HG03354 (cell line): Measurements from ENCODE around the gene LRRFIP1.

Experiments used
- ATAC-seq: cut with Tn5 transposase; IDR thresholded peaks from one replicate; pipeline ENCODE4 v1.9.1; 2021; ENCODE audit warnings: mild to moderate bottlenecking; ENCODE audit not compliant: unreplicated experiment, poor library complexity, severe bottlenecking

Gene LRRFIP1

GRCh38 chr2:237712477-237713377 lies 85.3 kb downstream of the LRRFIP1 start:
- no peak for ATAC-seq

GRCh38 chr2:237714690-237715458 lies 87.5 kb downstream of the LRRFIP1 start:
- no peak for ATAC-seq

- ATAC-seq, result no peak
Measured at GRCh38 chr2:237715459-237715947, 88.1 kb downstream of the LRRFIP1 start.

GRCh38 chr2:237716011-237716410 lies 88.6 kb downstream of the LRRFIP1 start:
- no peak for ATAC-seq

DNA sequence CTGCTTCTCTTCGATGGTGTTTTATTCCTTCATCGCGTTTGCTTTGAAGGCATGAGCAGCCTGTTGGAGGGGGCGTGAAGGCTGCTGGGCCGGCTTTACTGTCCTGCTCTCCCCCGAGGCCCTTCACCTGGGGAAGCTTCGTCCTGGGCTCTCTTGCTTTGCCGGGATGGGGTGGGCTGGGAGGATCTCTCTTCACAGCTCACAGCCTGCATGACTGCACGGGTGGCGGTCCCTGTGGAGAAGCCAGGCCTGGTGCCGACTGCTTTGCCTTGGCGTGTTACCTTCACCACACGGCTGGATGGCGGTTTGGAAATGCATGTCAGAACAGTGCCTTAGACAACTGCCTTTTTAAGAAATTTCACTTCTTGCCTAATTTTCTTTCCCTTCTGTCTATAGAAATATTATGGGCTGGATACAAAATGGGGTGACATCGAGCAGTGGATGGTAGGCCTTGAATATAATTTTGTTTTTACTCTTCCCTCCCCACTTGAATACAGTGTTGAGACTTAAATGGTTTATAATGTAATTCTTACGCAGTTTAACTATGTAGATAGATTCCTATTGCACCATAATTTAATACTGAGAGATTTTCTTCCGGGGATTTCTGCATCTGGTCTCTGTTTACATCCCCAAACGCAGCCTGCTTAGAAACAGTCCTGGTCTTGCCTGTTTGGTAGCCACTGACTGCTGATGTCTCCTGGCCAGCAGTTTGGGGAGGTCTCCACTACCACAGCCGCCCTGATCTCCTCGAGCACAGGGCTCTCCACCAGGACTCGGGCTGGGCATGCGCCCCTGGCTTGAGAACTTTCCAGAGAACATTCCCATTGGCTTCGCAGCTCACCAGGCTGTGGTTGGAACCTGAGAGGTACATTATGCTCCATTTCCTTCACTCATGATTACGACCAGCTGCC lies 90.2 kb downstream of the LRRFIP1 start:
- ATAC-seq, result no peak

DNA sequence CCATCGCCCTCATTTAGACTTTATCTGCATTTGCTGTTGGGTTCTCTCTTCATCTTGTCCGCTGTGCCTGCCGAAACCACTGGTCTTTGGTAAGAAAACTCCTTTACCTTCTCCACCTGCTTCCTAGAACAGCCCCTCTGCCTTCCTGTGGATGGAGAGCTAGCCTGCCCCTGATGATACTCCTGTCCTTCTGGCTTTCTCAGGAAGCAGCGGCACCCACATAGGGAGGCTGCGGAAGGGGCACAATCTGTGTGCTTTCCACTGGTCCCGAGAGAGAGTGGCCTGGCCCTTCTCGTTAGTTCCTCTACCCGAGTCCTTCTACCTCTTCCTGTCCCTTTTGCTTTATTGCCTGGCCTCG lies 90.9 kb downstream of the LRRFIP1 start:
- ATAC-seq, result no peak

GRCh38 chr2:237720444-237720843 lies 93.1 kb downstream of the LRRFIP1 start:
- no peak for ATAC-seq

- no peak for ATAC-seq
Measured at GRCh38 chr2:237720957-237721356, 93.6 kb downstream of the LRRFIP1 start.

DNA sequence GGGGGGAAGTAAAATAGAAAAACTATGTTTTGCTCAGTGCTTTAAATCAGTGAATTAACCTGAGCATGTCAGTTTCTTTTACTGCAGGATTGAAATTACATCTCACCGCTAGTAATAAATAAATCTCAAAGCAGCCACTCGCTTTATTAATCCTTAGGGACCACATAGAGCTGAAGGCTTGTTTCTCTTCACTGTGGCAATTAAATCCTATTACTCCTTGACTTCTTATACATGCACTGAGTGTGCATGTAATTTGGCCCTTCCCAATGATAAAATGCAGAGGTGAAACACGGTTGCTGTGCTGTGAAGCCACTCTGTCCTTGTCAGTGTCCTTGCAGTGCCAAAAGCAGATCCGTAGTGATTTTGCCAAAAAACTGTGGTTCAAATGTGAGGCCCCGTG lies 94.1 kb downstream of the LRRFIP1 start:
- ATAC-seq, result no peak

- ATAC-seq, result no peak
Measured at GRCh38 chr2:237722616-237723015, 95.2 kb downstream of the LRRFIP1 start.

- no peak for ATAC-seq
Measured at GRCh38 chr2:237723023-237723422, 95.6 kb downstream of the LRRFIP1 start.

- peak; percentile 74 for ATAC-seq
Measured at GRCh38 chr2:237723602-237724001, 96.2 kb downstream of the LRRFIP1 start.

DNA sequence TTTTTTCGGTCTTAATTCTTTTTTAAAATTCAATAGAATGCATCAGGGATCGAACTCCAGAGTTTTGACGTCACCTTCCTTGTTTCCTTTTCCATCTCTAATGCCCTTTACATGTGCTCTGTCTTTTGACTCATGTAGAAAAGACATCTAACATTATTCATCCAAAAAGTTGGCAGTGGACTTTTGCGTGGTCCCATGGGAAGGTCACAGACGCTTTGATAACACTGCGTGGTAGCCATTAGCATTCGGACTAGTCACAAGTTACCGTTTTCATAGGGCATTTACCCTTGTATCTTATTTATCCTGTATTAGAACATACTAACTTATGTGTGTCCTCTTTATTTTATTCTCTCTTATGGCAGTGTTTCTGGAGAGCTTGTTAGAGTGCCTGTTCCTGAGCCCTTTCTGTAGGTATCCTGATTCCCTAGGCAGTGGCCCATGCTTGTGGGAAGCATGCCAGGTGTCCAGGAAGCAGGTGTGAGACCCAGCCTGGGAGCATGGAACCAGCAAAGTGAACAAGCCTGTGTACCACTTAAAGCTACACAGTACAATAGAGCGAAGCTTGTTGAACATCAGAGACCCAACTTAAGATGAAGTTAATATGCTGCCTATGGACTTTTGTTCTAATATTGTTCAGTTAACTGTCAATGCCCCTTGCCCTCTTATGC lies 97.6 kb downstream of the LRRFIP1 start:
- no peak for ATAC-seq

- ATAC-seq, result no peak
Measured at GRCh38 chr2:237725661-237726060, 98.3 kb downstream of the LRRFIP1 start.

GRCh38 chr2:237726401-237726830 lies 99.0 kb downstream of the LRRFIP1 start:
- ATAC-seq, result no peak

DNA sequence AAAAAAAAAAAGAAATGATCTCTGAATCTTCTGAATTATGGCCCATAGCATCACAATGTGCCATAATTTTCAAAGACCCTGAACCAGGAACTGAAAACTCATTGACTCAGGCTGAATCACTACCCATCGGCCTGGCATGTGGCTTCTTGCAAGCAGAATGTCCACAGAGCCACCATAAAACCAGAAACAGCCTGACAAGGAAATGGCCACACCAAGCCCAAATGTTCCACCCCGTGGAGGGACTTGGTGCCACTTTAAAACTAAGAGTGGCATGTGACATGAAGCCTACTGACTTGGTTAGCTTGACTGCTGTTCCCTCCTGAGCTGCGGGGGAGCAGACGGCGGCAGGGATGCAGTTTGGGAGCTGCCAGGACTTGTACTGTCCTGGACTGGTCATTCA lies 100.0 kb downstream of the LRRFIP1 start:
- ATAC-seq, result no peak

- no peak for ATAC-seq
Measured at GRCh38 chr2:237729681-237730475, 102.5 kb downstream of the LRRFIP1 start.

DNA sequence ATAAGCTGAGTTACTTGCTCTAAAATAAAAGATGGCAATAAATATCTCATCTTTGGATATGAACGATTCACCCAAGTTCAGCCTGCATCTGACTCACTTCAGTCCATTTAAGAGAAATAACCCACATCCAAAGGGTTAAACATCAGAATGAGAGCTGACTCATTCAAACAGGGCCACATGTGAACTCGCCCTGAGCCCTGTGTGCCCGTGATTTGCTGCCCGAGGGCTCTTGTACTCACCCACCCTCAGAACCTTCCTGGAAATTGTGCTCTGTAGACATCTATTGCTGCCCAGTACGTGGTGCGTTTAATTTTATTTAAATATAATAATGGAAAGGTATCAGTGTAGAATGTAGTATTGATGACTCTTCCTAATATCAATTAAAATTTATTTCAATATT lies 104.3 kb downstream of the LRRFIP1 start:
- ATAC-seq, result no peak

DNA sequence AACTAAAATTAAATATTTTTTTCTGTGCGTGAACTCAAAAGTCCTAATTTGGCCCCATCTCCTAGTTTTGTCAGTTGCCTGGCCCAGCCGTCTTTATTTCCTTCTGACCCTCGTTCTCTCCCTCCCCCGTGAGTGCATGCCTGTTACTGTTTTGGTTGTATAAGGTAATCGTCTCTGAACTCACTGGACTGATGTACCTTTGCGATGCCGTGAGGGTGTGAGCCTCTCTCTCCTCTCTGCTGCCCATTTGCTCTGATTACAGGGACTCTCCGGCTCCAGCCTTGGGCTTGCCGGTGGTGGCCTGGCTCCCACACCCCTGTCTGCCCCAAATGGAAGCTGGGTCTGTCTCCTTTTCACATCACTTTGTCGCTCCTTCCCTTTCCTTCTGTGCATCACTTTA lies 104.7 kb downstream of the LRRFIP1 start:
- ATAC-seq, result no peak
